ENCODE data around the gene SLC20A1. TPM values are rescaled to one million over a fixed set of nuclear protein-coding genes. Genes with fewer than 3 reads are reported as not detected.
A peak's percentile ranks its signal among the peaks of the same experiment; 100 is the strongest.

Gene SLC20A1
- total and polyA plus RNA-seq, 3 donors from 2014 or later = 30.2 to 47.8 (median 38.7) TPM

GRCh38 chr2:112669667-112670066 is 23.9 kb downstream of the SLC20A1 start:
- no peaks in the 10 kb centered on the region for H3K27me3 ChIP-seq
- no peak overlapping the region for H3K4me3 ChIP-seq
- no peak for DNase-seq
- intact Hi-C loops (cut with DNase I; ENCODE audit: low total_unique reads) = no loop called here
- WGBS, 2 donors = 87 to 93% methylated on average over 4 of the region's 4 CpGs
- TF ChIP-seq CTCF (IDR thresholded peaks at IDR 0.05) = no peak
- TF ChIP-seq POLR2A (IDR thresholded peaks at IDR 0.05) = no peak
- no peak overlapping the region for H3K27ac ChIP-seq
- no peaks in the 10 kb centered on the region for H3K9me3 ChIP-seq
- no peaks in the 10 kb centered on the region for H3K4me1 ChIP-seq
- H3K36me3 ChIP-seq (ENCODE audit: low read depth, missing control alignments) = no peaks in the 10 kb centered on the region

- no peak overlapping the region for H3K4me3 ChIP-seq
- H3K4me1 ChIP-seq = no peaks in the 10 kb centered on the region
- H3K27me3 ChIP-seq = no peaks in the 10 kb centered on the region
- H3K36me3 ChIP-seq (ENCODE audit: low read depth, missing control alignments) = no peaks in the 10 kb centered on the region
- no peak for TF ChIP-seq POLR2A (IDR thresholded peaks at IDR 0.05)
- no peak for TF ChIP-seq CTCF (IDR thresholded peaks at IDR 0.05)
- whole genome bisulfite sequencing, 2 donors = 83 to 87% methylated on average over 5 of the region's 5 CpGs
- intact Hi-C loops (cut with DNase I; ENCODE audit: low total_unique reads) = no loop called here
- H3K27ac ChIP-seq = no peak overlapping the region
- no peaks in the 10 kb centered on the region for H3K9me3 ChIP-seq
- DNase-seq = no peak
Measured at GRCh38 chr2:112670252-112671022, 24.7 kb downstream of the SLC20A1 start.

GRCh38 chr2:112671801-112672200 is 26.1 kb downstream of the SLC20A1 start:
- intact Hi-C loops (cut with DNase I; ENCODE audit: low total_unique reads) = no loop called here
- no peak for DNase-seq
- Histone ChIP-seq H3K4me1 (no peaks in the 10 kb centered on the region), H3K36me3 (ENCODE audit: low read depth, missing control alignments) (no peaks in the 10 kb centered on the region), H3K27me3 (no peaks in the 10 kb centered on the region), H3K9me3 (no peaks in the 10 kb centered on the region), H3K27ac (no peak overlapping the region), H3K4me3 (no peak overlapping the region)
- TF ChIP-seq POLR2A (IDR thresholded peaks at IDR 0.05) (no peak), CTCF (IDR thresholded peaks at IDR 0.05) (no peak)
- 65 to 73% methylated on average over 2 of the region's 2 CpGs for WGBS, 2 donors

- H3K4me3 ChIP-seq = no peak overlapping the region
- no peaks in the 10 kb centered on the region for H3K4me1 ChIP-seq
- no peaks in the 10 kb centered on the region for H3K36me3 ChIP-seq (ENCODE audit: low read depth, missing control alignments)
- intact Hi-C loops (cut with DNase I; ENCODE audit: low total_unique reads) = no loop called here
- 88 to 93% methylated on average over 1 of the region's 1 CpG for WGBS, 2 donors
- H3K27ac ChIP-seq = no peak overlapping the region
- TF ChIP-seq CTCF (IDR thresholded peaks at IDR 0.05) (no peak), POLR2A (IDR thresholded peaks at IDR 0.05) (no peak)
- H3K9me3 ChIP-seq = no peaks in the 10 kb centered on the region
- H3K27me3 ChIP-seq = no peaks in the 10 kb centered on the region
- DNase-seq = no peak
Measured at GRCh38 chr2:112673008-112673407, 27.3 kb downstream of the SLC20A1 start.

- no peak for TF ChIP-seq CTCF (IDR thresholded peaks at IDR 0.05)
- TF ChIP-seq POLR2A (IDR thresholded peaks at IDR 0.05) = no peak
- no peak overlapping the region for H3K27ac ChIP-seq
- no peak overlapping the region for H3K4me3 ChIP-seq
- no peaks in the 10 kb centered on the region for H3K27me3 ChIP-seq
- H3K9me3 ChIP-seq = no peaks in the 10 kb centered on the region
- H3K4me1 ChIP-seq = no peaks in the 10 kb centered on the region
- intact Hi-C loops (cut with DNase I; ENCODE audit: low total_unique reads) = no loop called here
- no peaks in the 10 kb centered on the region for H3K36me3 ChIP-seq (ENCODE audit: low read depth, missing control alignments)
- peak; percentile 38 for DNase-seq
- WGBS, 2 donors = 68% methylated on average over 10 to 12 of the region's 12 CpGs
Measured at GRCh38 chr2:112674229-112674628, 28.5 kb downstream of the SLC20A1 start.
